Erythroblast (primary cell): ENCODE data around the gene RNF138.

ENCODE experiments used
- GATA1 ChIP-seq: IDR thresholded peaks from 2 replicates; pipeline ENCODE4 v1.6.1; 2011; ENCODE audit warnings: low read depth, mild to moderate bottlenecking, control low read depth, low read length, moderate library complexity
- POLR2A ChIP-seq: IDR thresholded peaks from 2 replicates; pipeline ENCODE4 v1.6.1; 2011; ENCODE audit warnings: mild to moderate bottlenecking, low read length

DNA sequence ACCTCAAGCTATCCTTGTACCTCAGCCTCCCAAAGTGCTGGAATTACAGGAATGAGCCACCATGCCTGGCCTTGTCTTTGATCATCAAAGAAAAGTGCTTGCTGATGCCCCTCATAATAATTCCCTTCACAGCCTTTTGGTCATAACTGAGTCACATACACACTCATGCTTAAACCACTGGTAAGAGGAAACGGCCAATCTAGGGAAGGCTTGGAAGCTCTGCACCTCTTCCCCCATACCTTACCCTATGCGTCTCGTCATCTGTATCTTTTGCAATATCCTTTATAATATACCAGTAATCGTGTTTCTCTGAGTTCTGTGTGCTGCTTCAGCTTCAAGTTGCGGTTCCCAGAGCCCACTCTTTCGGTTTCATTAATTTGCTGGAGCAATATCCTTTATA, 4.8 kb upstream of the RNF138 start:
- TF ChIP-seq POLR2A = no peak
- no peak for TF ChIP-seq GATA1
